ENCODE results near the gene CCDC89.

The CCDC89 gene

GRCh38 chr11:85685820-85686459 is at the start of gene CCDC89:
Gene CCDC89, minus strand, starts transcription at chr11:85686195. Its CDS starts 65 bp downstream, at chr11:85686130.
- no peak for DNase-seq (ENCODE audit: low read depth in 4 of 4, low spot score in 1 of 4)

- DNase-seq (ENCODE audit: low read depth in 4 of 4, low spot score in 1 of 4), result no peak
Observed at GRCh38 chr11:85732965-85733364, 47.0 kb upstream of the CCDC89 start.

- no peak for DNase-seq (ENCODE audit: low read depth in 4 of 4, low spot score in 1 of 4)
Observed at GRCh38 chr11:85726381-85726780, 40.4 kb upstream of the CCDC89 start.

- no peak for DNase-seq (ENCODE audit: low read depth in 4 of 4, low spot score in 1 of 4)
Observed at GRCh38 chr11:85725510-85726258, 39.7 kb upstream of the CCDC89 start.

GRCh38 chr11:85724748-85725465 is 38.9 kb upstream of the CCDC89 start:
- DNase-seq (ENCODE audit: low read depth in 4 of 4, low spot score in 1 of 4), result no peak

GRCh38 chr11:85723088-85723487 is 37.1 kb upstream of the CCDC89 start:
- DNase-seq (ENCODE audit: low read depth in 4 of 4, low spot score in 1 of 4), result no peak

GRCh38 chr11:85721191-85721590 is 35.2 kb upstream of the CCDC89 start:
- no peak for DNase-seq (ENCODE audit: low read depth in 4 of 4, low spot score in 1 of 4)

GRCh38 chr11:85718991-85719807 is 33.2 kb upstream of the CCDC89 start:
- no peak for DNase-seq (ENCODE audit: low read depth in 4 of 4, low spot score in 1 of 4)

GRCh38 chr11:85718126-85718943 is 32.3 kb upstream of the CCDC89 start:
- DNase-seq (ENCODE audit: low read depth in 4 of 4, low spot score in 1 of 4), result no peak

GRCh38 chr11:85717429-85717828 is 31.4 kb upstream of the CCDC89 start:
- no peak for DNase-seq (ENCODE audit: low read depth in 4 of 4, low spot score in 1 of 4)

- DNase-seq (ENCODE audit: low read depth in 4 of 4, low spot score in 1 of 4), result no peak
Observed at GRCh38 chr11:85712953-85713352, 27.0 kb upstream of the CCDC89 start.

- DNase-seq (ENCODE audit: low read depth in 4 of 4, low spot score in 1 of 4), result no peak
Observed at GRCh38 chr11:85710917-85711316, 24.9 kb upstream of the CCDC89 start.

- DNase-seq (ENCODE audit: low read depth in 4 of 4, low spot score in 1 of 4), result no peak
Observed at GRCh38 chr11:85709941-85710702, 24.1 kb upstream of the CCDC89 start.

- no peak for DNase-seq (ENCODE audit: low read depth in 4 of 4, low spot score in 1 of 4)
Observed at GRCh38 chr11:85705800-85706199, 19.8 kb upstream of the CCDC89 start.

- DNase-seq (ENCODE audit: low read depth in 4 of 4, low spot score in 1 of 4), result no peak
Observed at GRCh38 chr11:85704967-85705366, 19.0 kb upstream of the CCDC89 start.

- DNase-seq (ENCODE audit: low read depth in 4 of 4, low spot score in 1 of 4), result no peak
Observed at GRCh38 chr11:85699957-85700741, 14.2 kb upstream of the CCDC89 start.

- DNase-seq (ENCODE audit: low read depth in 4 of 4, low spot score in 1 of 4), result no peak
Observed at GRCh38 chr11:85698195-85698594, 12.2 kb upstream of the CCDC89 start.

- no peak for DNase-seq (ENCODE audit: low read depth in 4 of 4, low spot score in 1 of 4)
Observed at GRCh38 chr11:85697747-85698146, 11.8 kb upstream of the CCDC89 start.

GRCh38 chr11:85695546-85695945 is 9.6 kb upstream of the CCDC89 start:
- DNase-seq (ENCODE audit: low read depth in 4 of 4, low spot score in 1 of 4), result no peak
